Heart right ventricle (tissue), 16 donors: ENCODE measurements around the gene ARRB1. TPM values are rescaled to one million over a fixed set of nuclear protein-coding genes. Genes with fewer than 3 reads are reported as not detected.

ENCODE experiments used
- ATAC-seq, 8 donors: fragments of 200-7000 bp; cut with Tn5 transposase; one replicate each; pipeline ENCODE4 v1.9.1; 2020; ENCODE audit warnings: mild to moderate bottlenecking in 8 of 8, moderate library complexity in 8 of 8, moderate number of reproducible peaks in 1 of 8
- DNase-seq, 2 donors: peaks; one replicate each; pipeline ENCODE4 v3.0.0-alpha.2; 2020
- H3K27ac ChIP-seq, 10 donors: fragments of 200-600 bp; sonication (generic) in 2 of 10; one replicate each; pipeline versions ENCODE4 v1.5.0 to v1.8.0; 2020 to 2022; ENCODE audit warnings: mild to moderate bottlenecking in 3 of 10
- H3K27me3 ChIP-seq, 7 donors: fragments of 200-600 bp; one replicate each; pipeline ENCODE4 v1.8.0; 2021 to 2022; ENCODE audit warnings: mild to moderate bottlenecking in 2 of 7
- H3K36me3 ChIP-seq, 9 donors: fragments of 200-600 bp; sonication (generic) in 1 of 9; one replicate each; pipeline versions ENCODE4 v1.5.0 to v1.8.0; 2020 to 2022; ENCODE audit warnings: mild to moderate bottlenecking in 2 of 9
- H3K4me1 ChIP-seq, 9 donors: fragments of 200-600 bp; sonication (generic) in 1 of 9; one replicate each; pipeline versions ENCODE4 v1.5.0 to v1.8.0; 2020 to 2022; ENCODE audit warnings: mild to moderate bottlenecking in 4 of 9
- H3K4me3 ChIP-seq, 10 donors: fragments of 200-600 bp; sonication (generic) in 2 of 10; one replicate each; pipeline versions ENCODE4 v1.5.0 to v1.8.0; 2020 to 2022; ENCODE audit warnings: mild to moderate bottlenecking in 7 of 10, moderate library complexity in 2 of 10
- H3K9me3 ChIP-seq, 11 donors: fragments of 200-600 bp in 10 of 11; sonication (generic) in 2 of 11; one replicate each; pipeline versions ENCODE4 v1.5.0 to v1.8.0; 2013 to 2022; ENCODE audit warnings: mild to moderate bottlenecking in 2 of 11, control low read depth in 1 of 11, moderate library complexity in 1 of 11
- CTCF ChIP-seq, 9 donors: fragments of 200-600 bp; sonication (generic) in 2 of 9; IDR thresholded peaks; one replicate each; pipeline versions ENCODE4 v1.5.0 to v1.8.0; 2021 to 2022; ENCODE audit warnings: antibody characterized with exemption in 9 of 9, mild to moderate bottlenecking in 5 of 9, moderate library complexity in 1 of 9
- WGBS, 2 donors: extraction: QIAGEN DNeasy Blood & Tissue Kit; methylation state at CpG; one replicate each; pipeline ENCODE4 v1.1.7; 2013; ENCODE audit warnings: inconsistent platforms in 1 of 2; 5-methylcytosine and 5-hydroxymethylcytosine counted together
- intact Hi-C, 10 donors: fragments of 100-400 bp; cut with DNase I; formaldehyde crosslinking; loops; one replicate each; pipeline versions ENCODE4 v1.11.1 to v1.14.2; 2022
- polyA plus RNA-seq, 2 donors: library from polyadenylated mRNA; stranded (reverse); fragments of 200-250 nt; gene quantifications; one replicate each; pipeline ENCODE4 v1.2.3, GENCODE V29; 2013
- total RNA-seq, 10 donors: library from RNA; stranded (reverse); fragmentation: NEBNext Ultra II Directional in 3 of 10; extraction: Animal tissue kit (Norgen Biotek cat#: 25700) in 3 of 10; gene quantifications; one replicate each; pipeline versions ENCODE4 v1.2.1 to v1.2.4, GENCODE V29; 2021 to 2023
- donor health status: Arrhythmogenic right ventricular cardiomyopathy.
- donor health status: ischemic (EF 13 %, LVEDD 7.1; RV severe dilation, severe dysfunction).
- donor health status: healthy with polysubstance abuse.
- donor health status: DM: no; HTN: yes; CAD: no.
- donor health status: DM: no; HTN: no; CAD: no.
- donor health status: ischemic (EF 25% LVEDD 6.9; RV normal size, moderate dysfunction).
- donor health status: ischemic (EF 25% LVEDD 5.7; RV mildly dilated, moderate dysfunction).
- donor health status: healthy.
- donor health status: DM: yes; HTN: yes; CAD: no.
- donor health status: Ischemic cardiomyopathy.
- donor health status: ischemic (EF 35%, LVEDD 5.7; RV mildly dilated, moderate dysfunction).
- donor health status: nonischemic (EF 11% LVEDD 7.7; RV severe dilation, severe dysfunction).
- donor health status: DM: yes; HTN: yes; CAD: no.
- donor health status: PGD.
- donor health status: ischemic (EF 29% LVEDD 5.4; RV normal size, mild dysfunction).
- donor health status: nonischemic (EF 23%, LVEDD 6.1; RV moderate dilation, normal function).

The ARRB1 gene
- total and polyA plus RNA-seq, 12 donors: 8.1 to 33.9 (median 19.9) TPM

GRCh38 chr11:75254326-75254725 is 97.1 kb downstream of the ARRB1 start:
- TF ChIP-seq CTCF (IDR thresholded peaks at IDR 0.05): no peak
- ATAC-seq (no peak), DNase-seq (no peak)
- Histone ChIP-seq H3K9me3 (peaks cover 0 to 29% (median 0%) of the 10 kb centered on the region in 11 donors), H3K36me3 (no peaks in the 10 kb centered on the region), H3K27me3 (peaks cover 0 to 34% (median 7%) of the 10 kb centered on the region in 7 donors), H3K4me1 (no peaks in the 10 kb centered on the region), H3K27ac (no peak overlapping the region), H3K4me3 (no peak overlapping the region)
- intact Hi-C loops: loop anchor here in 1 of 10 donors (5.0 kb wide), 1 partner anchor 327 kb away; no protein-coding TSS in a partner anchor

GRCh38 chr11:75249704-75250103 is 101.8 kb downstream of the ARRB1 start:
- intact Hi-C loops: loop anchor here (2.0 to 10.0 kb wide), 13 partner anchors 42 to 325 kb away; no protein-coding TSS in a partner anchor
- peaks cover 0 to 27% (median 9%) of the 10 kb centered on the region in 7 donors for H3K27me3 ChIP-seq
- H3K4me3 ChIP-seq: no peak overlapping the region
- no peak overlapping the region for H3K27ac ChIP-seq
- TF ChIP-seq CTCF (IDR thresholded peaks at IDR 0.05): no peak
- 52 to 57% methylated on average over 3 of the region's 3 CpGs for WGBS, 2 donors
- DNase-seq: no peak
- H3K9me3 ChIP-seq: peaks cover 0 to 27% (median 0%) of the 10 kb centered on the region in 11 donors
- no peaks in the 10 kb centered on the region for H3K36me3 ChIP-seq
- no peak for ATAC-seq
- peaks cover 0 to 3% (median 0%) of the 10 kb centered on the region in 9 donors for H3K4me1 ChIP-seq

- no peaks in the 10 kb centered on the region for H3K36me3 ChIP-seq
- H3K4me1 ChIP-seq: peaks cover 0 to 3% (median 0%) of the 10 kb centered on the region in 9 donors
- no peak overlapping the region for H3K4me3 ChIP-seq
- no peak for DNase-seq
- intact Hi-C loops: loop anchor here (1.0 to 10.0 kb wide), 15 partner anchors 42 to 324 kb away; no protein-coding TSS in a partner anchor
- no peak overlapping the region for H3K27ac ChIP-seq
- ATAC-seq: no peak
- H3K9me3 ChIP-seq: peaks cover 0 to 19% (median 0%) of the 10 kb centered on the region in 11 donors
- WGBS, 2 donors: 37 to 39% methylated on average over 11 of the region's 11 CpGs
- peak in 4 of 9 donors; percentile 1 to 37 (median 14) for TF ChIP-seq CTCF (IDR thresholded peaks at IDR 0.05)
- H3K27me3 ChIP-seq: peaks cover 0 to 31% (median 17%) of the 10 kb centered on the region in 7 donors
Observed at GRCh38 chr11:75248924-75249256, 102.6 kb downstream of the ARRB1 start.

GRCh38 chr11:75246671-75247350 is 104.7 kb downstream of the ARRB1 start:
- peaks cover 4 to 52% (median 33%) of the 10 kb centered on the region in 7 donors for H3K27me3 ChIP-seq

More at GRCh38 chr11:75246671-75247350, 104.7 kb downstream of the ARRB1 start:
- H3K27ac ChIP-seq: no peak overlapping the region
- H3K36me3 ChIP-seq: no peaks in the 10 kb centered on the region
- no peak for ATAC-seq
- WGBS, 2 donors: 75 to 78% methylated on average over 11 of the region's 11 CpGs
- H3K4me3 ChIP-seq: no peak overlapping the region
- no peak for DNase-seq
- intact Hi-C loops: loop anchor here in 9 of 10 donors (1.0 to 10.0 kb wide), 9 partner anchors 40 to 322 kb away; no protein-coding TSS in a partner anchor
- peaks cover 0 to 6% (median 0%) of the 10 kb centered on the region in 9 donors for H3K4me1 ChIP-seq
- no peaks in the 10 kb centered on the region for H3K9me3 ChIP-seq
- TF ChIP-seq CTCF (IDR thresholded peaks at IDR 0.05): no peak
